ENCODE results near the gene MYO5A.
"Not testable (repeated sequence)": the region's sequence is repeated elsewhere in the genome, so short reads cannot be mapped to it uniquely, and the experiment has no call there.

The MYO5A gene

DNA sequence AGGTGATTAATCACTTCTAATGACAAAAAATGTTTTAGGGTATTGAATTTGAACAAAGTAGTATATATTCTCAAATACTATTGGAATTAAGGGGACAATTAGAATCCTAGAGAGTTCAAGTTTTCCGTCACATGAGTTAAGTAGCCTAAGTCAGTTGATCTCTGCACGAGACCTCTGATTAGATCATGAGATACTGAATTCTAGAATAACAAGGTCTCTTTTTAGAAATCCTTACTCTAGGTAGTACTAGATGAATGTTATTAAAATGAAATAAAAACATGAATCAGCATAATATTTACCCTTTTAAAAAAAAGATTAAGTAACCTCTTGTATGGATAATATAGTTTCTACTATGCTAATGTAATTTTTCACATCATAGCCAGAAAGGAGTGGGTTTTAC lies 43.4 kb downstream of the MYO5A start:
- no peak overlapping the region for H3K4me3 ChIP-seq (ENCODE audit: low read length)
- peaks cover 16% of the 10 kb centered on the region for H3K4me1 ChIP-seq (ENCODE audit: control insufficient read depth, insufficient read depth, low read length)
- no peaks in the 10 kb centered on the region for H3K36me3 ChIP-seq (ENCODE audit: control insufficient read depth, insufficient read depth, low read length, severe bottlenecking)
- DNase-seq (ENCODE audit: low read depth): no peak
- no peaks in the 10 kb centered on the region for H3K9me3 ChIP-seq (ENCODE audit: control insufficient read depth, low read length)
- H3K9ac ChIP-seq (ENCODE audit: low read length): no peak overlapping the region
- H3K27me3 ChIP-seq (replicated peaks; ENCODE audit: control insufficient read depth, insufficient read depth, low read length): no peaks in the 10 kb centered on the region

DNA sequence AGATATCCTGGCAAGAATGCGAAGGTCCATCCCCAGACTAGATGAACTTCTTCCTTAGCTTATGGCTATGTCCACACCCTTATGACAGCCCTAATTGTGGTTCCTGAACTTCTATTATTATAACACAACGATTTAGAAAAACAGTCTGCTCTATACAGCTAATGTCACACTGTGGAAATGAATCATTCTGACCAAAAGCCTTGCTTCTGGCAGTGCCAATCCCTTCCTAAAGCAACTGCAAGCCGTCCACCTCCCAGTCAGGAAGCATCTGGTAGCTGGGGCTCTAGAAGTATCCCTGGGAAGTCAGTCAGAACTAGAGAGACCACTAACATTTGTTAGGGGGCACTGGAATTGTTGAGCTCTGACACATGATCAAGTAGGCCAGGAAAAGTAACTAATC lies 45.0 kb downstream of the MYO5A start:
- no peaks in the 10 kb centered on the region for H3K9me3 ChIP-seq (ENCODE audit: control insufficient read depth, low read length)
- no peaks in the 10 kb centered on the region for H3K27me3 ChIP-seq (replicated peaks; ENCODE audit: control insufficient read depth, insufficient read depth, low read length)
- peak; percentile 44 for DNase-seq (ENCODE audit: low read depth)
- H3K9ac ChIP-seq (ENCODE audit: low read length): no peak overlapping the region
- H3K36me3 ChIP-seq (ENCODE audit: control insufficient read depth, insufficient read depth, low read length, severe bottlenecking): no peaks in the 10 kb centered on the region
- no peak overlapping the region for H3K4me3 ChIP-seq (ENCODE audit: low read length)
- H3K4me1 ChIP-seq (ENCODE audit: control insufficient read depth, insufficient read depth, low read length): peaks cover 16% of the 10 kb centered on the region

DNA sequence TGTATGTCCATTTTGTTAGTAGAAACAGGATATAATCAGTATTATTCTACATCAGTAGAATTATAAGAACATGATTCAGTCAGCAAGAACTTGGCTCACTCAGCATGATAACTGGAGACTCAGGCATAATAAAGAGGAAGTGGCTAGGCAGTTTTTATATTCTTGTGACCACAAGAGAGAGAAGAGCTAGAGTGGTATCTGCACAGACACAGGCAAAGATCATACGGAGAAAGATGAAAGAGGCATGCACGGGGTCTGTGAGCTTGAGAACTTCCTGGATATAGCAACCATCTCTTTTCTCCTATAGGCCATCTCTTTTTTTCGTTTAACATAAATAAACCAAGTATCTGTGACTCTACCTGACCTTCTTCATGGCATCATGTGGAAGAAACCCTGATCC lies 46.8 kb downstream of the MYO5A start:
- H3K4me1 ChIP-seq (ENCODE audit: control insufficient read depth, insufficient read depth, low read length): peaks cover 16% of the 10 kb centered on the region
- no peak overlapping the region for H3K9ac ChIP-seq (ENCODE audit: low read length)
- H3K9me3 ChIP-seq (ENCODE audit: control insufficient read depth, low read length): no peaks in the 10 kb centered on the region
- peak overlapping the region; percentile 17 for H3K4me3 ChIP-seq (ENCODE audit: low read length)
- peak; percentile 65 for DNase-seq (ENCODE audit: low read depth)
- H3K27me3 ChIP-seq (replicated peaks; ENCODE audit: control insufficient read depth, insufficient read depth, low read length): no peaks in the 10 kb centered on the region
- no peaks in the 10 kb centered on the region for H3K36me3 ChIP-seq (ENCODE audit: control insufficient read depth, insufficient read depth, low read length, severe bottlenecking)

DNA sequence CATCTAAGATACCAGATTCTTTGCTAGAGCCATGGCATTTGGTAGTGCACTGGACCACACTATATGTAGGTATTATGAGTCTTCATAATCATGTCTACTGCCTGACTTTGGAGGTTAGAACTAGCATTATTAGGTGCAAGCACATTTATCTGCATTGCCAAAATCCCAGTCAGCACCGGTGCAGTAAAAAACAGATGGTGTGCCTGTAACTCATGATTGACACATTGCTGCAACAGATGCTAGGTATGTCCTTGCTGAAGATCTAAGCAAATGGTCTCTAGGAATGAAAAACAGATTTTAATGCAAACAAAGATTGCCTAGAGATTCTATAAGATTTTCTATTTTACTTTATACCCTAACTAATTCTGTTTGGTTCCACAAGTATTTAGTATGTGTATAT lies 47.7 kb downstream of the MYO5A start:
- no peak for DNase-seq (ENCODE audit: low read depth)
- no peak overlapping the region for H3K9ac ChIP-seq (ENCODE audit: low read length)
- H3K36me3 ChIP-seq (ENCODE audit: control insufficient read depth, insufficient read depth, low read length, severe bottlenecking): no peaks in the 10 kb centered on the region
- no peaks in the 10 kb centered on the region for H3K27me3 ChIP-seq (replicated peaks; ENCODE audit: control insufficient read depth, insufficient read depth, low read length)
- no peaks in the 10 kb centered on the region for H3K9me3 ChIP-seq (ENCODE audit: control insufficient read depth, low read length)
- H3K4me3 ChIP-seq (ENCODE audit: low read length): no peak overlapping the region
- peaks cover 16% of the 10 kb centered on the region for H3K4me1 ChIP-seq (ENCODE audit: control insufficient read depth, insufficient read depth, low read length)

DNA sequence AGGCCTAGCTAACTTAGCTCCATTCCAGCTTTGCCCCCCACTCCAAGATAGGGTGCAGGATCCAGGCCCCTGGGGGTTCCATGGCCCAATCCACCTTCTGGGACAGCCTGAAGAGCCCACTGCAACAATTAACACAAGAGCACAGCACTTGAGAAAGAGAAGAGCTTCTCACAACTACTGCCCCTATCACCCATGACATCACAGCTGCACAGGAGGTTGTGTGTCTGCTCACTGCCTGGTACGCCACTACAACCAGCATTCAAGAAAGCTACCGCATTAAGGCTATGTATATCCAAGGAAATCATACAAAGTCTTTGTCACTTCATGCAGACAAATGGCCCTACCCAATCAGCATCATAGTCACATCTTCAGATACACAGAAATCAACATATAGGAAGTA lies 62.0 kb downstream of the MYO5A start:
- DNase-seq (ENCODE audit: low read depth): no peak
- H3K4me1 ChIP-seq (ENCODE audit: control insufficient read depth, insufficient read depth, low read length): peaks cover 9% of the 10 kb centered on the region
- H3K27me3 ChIP-seq (replicated peaks; ENCODE audit: control insufficient read depth, insufficient read depth, low read length): no peaks in the 10 kb centered on the region
- no peaks in the 10 kb centered on the region for H3K36me3 ChIP-seq (ENCODE audit: control insufficient read depth, insufficient read depth, low read length, severe bottlenecking)
- H3K9me3 ChIP-seq (ENCODE audit: control insufficient read depth, low read length): peaks cover 6% of the 10 kb centered on the region
- H3K4me3 ChIP-seq (ENCODE audit: low read length): no peak overlapping the region
- H3K9ac ChIP-seq (ENCODE audit: low read length): no peak overlapping the region

DNA sequence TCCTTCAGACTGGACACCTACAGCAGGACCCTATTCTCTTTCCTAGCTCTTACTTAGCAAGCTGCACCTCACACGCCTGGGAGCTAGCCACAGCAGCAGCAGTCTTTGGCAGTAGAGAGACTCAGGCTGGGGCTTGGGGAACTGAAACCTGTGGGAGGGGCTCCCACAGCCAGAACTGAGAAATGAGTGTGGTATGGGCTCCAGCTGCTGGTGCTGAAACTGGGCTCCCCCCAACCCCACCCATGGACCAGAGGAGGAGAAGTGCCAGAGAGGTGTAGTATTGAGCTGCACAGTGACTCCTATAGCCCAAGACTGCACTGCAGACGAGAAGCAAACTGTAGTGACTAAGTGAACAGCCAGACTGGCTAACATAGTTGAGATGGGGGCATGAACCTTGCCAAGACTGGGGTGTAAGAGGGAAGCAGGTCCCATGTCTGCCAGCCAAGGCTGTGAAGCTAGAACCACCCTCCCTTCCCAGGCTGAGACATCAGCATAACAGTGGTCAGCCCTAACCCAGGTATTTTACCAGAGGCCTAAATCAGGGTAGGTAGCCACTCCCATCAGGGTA lies 62.5 kb downstream of the MYO5A start:
- no peaks in the 10 kb centered on the region for H3K36me3 ChIP-seq (ENCODE audit: control insufficient read depth, insufficient read depth, low read length, severe bottlenecking)
- no peak overlapping the region for H3K4me3 ChIP-seq (ENCODE audit: low read length)
- no peak for DNase-seq (ENCODE audit: low read depth)
- H3K27me3 ChIP-seq (replicated peaks; ENCODE audit: control insufficient read depth, insufficient read depth, low read length): no peaks in the 10 kb centered on the region
- H3K4me1 ChIP-seq (ENCODE audit: control insufficient read depth, insufficient read depth, low read length): peaks cover 13% of the 10 kb centered on the region
- no peak overlapping the region for H3K9ac ChIP-seq (ENCODE audit: low read length)
- peaks cover 6% of the 10 kb centered on the region for H3K9me3 ChIP-seq (ENCODE audit: control insufficient read depth, low read length)

DNA sequence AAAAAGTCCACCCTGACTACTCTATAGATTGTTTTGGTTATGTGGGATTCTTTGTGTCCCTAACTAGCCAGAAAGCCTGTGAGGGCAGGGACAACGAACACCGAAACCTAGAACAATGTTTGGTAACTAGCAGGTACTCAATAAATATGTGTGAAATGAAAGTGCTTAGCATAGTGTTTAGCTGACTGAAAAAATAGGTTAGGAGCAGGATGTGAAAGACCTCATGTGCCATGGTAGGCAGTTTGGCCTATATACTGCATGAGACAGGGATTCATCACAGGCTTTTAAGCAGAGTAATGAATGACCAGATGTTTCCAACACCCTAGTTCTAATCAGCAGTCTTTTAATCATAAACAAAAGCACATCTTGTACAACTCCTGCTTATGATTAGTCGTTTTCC lies 64.2 kb downstream of the MYO5A start:
- Histone ChIP-seq H3K36me3 (ENCODE audit: control insufficient read depth, insufficient read depth, low read length, severe bottlenecking) (no peaks in the 10 kb centered on the region), H3K4me1 (ENCODE audit: control insufficient read depth, insufficient read depth, low read length) (peaks cover 16% of the 10 kb centered on the region), H3K4me3 (ENCODE audit: low read length) (no peak overlapping the region), H3K27me3 (replicated peaks; ENCODE audit: control insufficient read depth, insufficient read depth, low read length) (no peaks in the 10 kb centered on the region), H3K9ac (ENCODE audit: low read length) (no peak overlapping the region), H3K9me3 (ENCODE audit: control insufficient read depth, low read length) (peaks cover 6% of the 10 kb centered on the region)
- no peak for DNase-seq (ENCODE audit: low read depth)

DNA sequence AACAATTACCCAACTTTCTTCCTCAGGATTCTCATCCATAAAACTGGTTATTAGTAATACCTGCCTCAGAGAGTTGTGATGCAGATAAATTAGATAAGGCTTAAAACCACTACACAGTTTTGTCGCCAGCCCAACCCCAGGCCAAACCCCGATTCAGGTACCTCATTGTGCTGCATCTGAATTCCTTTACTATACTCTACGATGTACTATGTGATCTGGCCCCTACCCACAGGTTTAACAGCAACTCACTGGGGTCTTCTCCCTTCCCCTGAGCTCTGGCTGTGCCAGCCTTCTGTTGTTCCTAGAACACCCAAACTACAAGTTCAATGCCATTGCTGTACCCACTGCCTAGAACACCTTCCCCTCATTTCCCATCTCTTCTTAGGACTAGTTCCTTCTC lies 64.6 kb downstream of the MYO5A start:
- no peak overlapping the region for H3K9ac ChIP-seq (ENCODE audit: low read length)
- peaks cover 6% of the 10 kb centered on the region for H3K9me3 ChIP-seq (ENCODE audit: control insufficient read depth, low read length)
- DNase-seq (ENCODE audit: low read depth): no peak
- H3K4me1 ChIP-seq (ENCODE audit: control insufficient read depth, insufficient read depth, low read length): peaks cover 16% of the 10 kb centered on the region
- no peaks in the 10 kb centered on the region for H3K36me3 ChIP-seq (ENCODE audit: control insufficient read depth, insufficient read depth, low read length, severe bottlenecking)
- no peaks in the 10 kb centered on the region for H3K27me3 ChIP-seq (replicated peaks; ENCODE audit: control insufficient read depth, insufficient read depth, low read length)
- H3K4me3 ChIP-seq (ENCODE audit: low read length): no peak overlapping the region

DNA sequence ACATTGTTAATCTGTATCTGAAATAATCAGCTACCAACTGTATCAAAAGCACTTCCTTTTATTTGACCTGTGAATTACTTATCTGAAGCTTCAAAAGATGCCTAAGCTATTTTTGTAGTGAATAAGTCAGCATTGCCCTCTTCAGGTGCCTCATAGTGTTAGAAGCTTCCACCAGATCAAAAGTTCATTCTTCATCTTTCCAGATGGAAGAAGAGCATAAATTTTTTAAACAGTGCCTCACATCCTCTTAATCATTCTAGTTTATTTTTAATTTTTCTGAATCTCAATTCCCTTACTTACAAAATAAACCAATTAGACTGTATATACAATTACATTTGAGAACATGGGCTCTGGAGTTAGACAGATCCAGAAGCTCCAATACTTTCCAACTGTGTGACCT lies 65.0 kb downstream of the MYO5A start:
- no peaks in the 10 kb centered on the region for H3K27me3 ChIP-seq (replicated peaks; ENCODE audit: control insufficient read depth, insufficient read depth, low read length)
- no peaks in the 10 kb centered on the region for H3K36me3 ChIP-seq (ENCODE audit: control insufficient read depth, insufficient read depth, low read length, severe bottlenecking)
- no peak overlapping the region for H3K9ac ChIP-seq (ENCODE audit: low read length)
- peak; percentile 23 for DNase-seq (ENCODE audit: low read depth)
- H3K4me1 ChIP-seq (ENCODE audit: control insufficient read depth, insufficient read depth, low read length): peaks cover 16% of the 10 kb centered on the region
- H3K4me3 ChIP-seq (ENCODE audit: low read length): no peak overlapping the region
- H3K9me3 ChIP-seq (ENCODE audit: control insufficient read depth, low read length): peaks cover 6% of the 10 kb centered on the region

DNA sequence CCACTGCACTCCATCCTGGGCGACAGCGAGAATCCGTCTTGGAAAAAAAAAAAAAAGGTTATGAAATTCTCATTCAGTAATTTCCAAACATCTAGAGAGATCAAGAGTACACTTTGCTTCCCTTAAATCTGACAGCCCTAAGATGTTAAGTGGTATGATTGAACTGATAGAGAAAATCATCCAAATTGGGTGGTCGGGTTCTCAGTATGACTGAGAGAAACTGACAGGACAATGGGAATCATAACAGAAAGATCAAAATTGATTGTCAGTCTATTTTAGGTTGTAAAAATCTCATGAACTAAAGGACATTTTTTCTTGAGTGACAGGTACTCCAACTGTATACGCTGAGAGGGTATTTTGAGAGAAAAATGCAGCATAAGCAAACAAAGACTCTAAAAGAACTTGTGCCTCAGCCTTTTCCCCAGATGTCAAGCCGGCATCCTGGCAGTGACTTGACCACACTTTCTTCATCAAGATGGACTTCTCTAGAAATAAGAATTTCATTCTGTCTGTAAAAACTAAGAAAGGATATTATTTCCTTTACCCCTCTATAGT lies 65.8 kb downstream of the MYO5A start:
- peaks cover 6% of the 10 kb centered on the region for H3K9me3 ChIP-seq (ENCODE audit: control insufficient read depth, low read length)
- H3K9ac ChIP-seq (ENCODE audit: low read length): no peak overlapping the region
- no peaks in the 10 kb centered on the region for H3K27me3 ChIP-seq (replicated peaks; ENCODE audit: control insufficient read depth, insufficient read depth, low read length)
- no peak for DNase-seq (ENCODE audit: low read depth)
- peaks cover 16% of the 10 kb centered on the region for H3K4me1 ChIP-seq (ENCODE audit: control insufficient read depth, insufficient read depth, low read length)
- H3K36me3 ChIP-seq (ENCODE audit: control insufficient read depth, insufficient read depth, low read length, severe bottlenecking): no peaks in the 10 kb centered on the region
- no peak overlapping the region for H3K4me3 ChIP-seq (ENCODE audit: low read length)

DNA sequence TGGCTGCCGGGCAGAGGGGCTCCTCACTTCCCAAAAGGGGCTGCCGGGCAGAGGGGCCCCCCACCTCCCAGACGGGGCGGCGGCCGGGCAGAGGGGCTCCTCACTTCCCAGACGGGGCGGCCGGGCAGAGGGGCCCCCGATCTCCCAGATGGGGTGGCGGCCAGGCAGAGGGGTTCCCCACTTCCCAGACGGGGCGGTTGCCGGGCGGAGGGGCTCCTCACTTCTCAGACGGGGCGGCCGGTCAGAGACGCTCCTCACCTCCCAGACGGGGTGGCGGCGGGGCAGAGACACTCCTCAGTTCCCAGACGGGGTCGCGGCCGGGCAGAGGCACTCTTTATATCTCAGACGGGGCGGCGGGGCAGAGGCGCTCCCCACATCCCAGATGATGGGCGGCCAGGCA lies 69.0 kb downstream of the MYO5A start:
- DNase-seq (ENCODE audit: low read depth); H3K36me3 ChIP-seq (ENCODE audit: control insufficient read depth, insufficient read depth, low read length, severe bottlenecking); H3K27me3 ChIP-seq (replicated peaks; ENCODE audit: control insufficient read depth, insufficient read depth, low read length); H3K4me3 ChIP-seq (ENCODE audit: low read length); H3K9ac ChIP-seq (ENCODE audit: low read length); H3K9me3 ChIP-seq (ENCODE audit: control insufficient read depth, low read length): not testable (repeated sequence)
- peaks cover 16% of the 10 kb centered on the region for H3K4me1 ChIP-seq (ENCODE audit: control insufficient read depth, insufficient read depth, low read length)

DNA sequence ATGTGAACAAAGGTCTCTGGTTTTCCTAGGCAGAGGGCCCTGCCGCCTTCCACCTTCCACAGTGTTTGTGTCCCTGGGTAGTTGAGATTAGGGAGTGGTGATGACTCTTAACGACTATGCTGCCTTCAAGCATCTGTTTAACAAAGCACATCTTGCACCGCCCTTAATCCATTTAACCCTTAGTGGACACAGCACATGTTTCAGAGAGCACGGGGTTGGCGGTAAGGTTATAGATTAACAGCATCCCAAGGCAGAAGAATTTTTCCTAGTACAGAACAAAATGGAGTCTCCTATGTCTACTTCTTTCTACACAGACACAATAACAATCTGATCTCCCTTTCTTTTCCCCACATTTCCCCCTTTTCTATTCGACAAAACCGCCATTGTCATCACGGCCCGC lies 69.4 kb downstream of the MYO5A start:
- H3K4me1 ChIP-seq (ENCODE audit: control insufficient read depth, insufficient read depth, low read length): peaks cover 16% of the 10 kb centered on the region
- H3K27me3 ChIP-seq (replicated peaks; ENCODE audit: control insufficient read depth, insufficient read depth, low read length); H3K9ac ChIP-seq (ENCODE audit: low read length); H3K9me3 ChIP-seq (ENCODE audit: control insufficient read depth, low read length); H3K36me3 ChIP-seq (ENCODE audit: control insufficient read depth, insufficient read depth, low read length, severe bottlenecking); H3K4me3 ChIP-seq (ENCODE audit: low read length); DNase-seq (ENCODE audit: low read depth): not testable (repeated sequence)
